CD4-positive, alpha-beta T cell treated with Interleukin-12 subunit alpha and Interleukin-12 subunit beta, for 1 hour (primary cell): ENCODE data around the gene LMBRD2.

Source experiments
- DNase-seq: peaks from one replicate; pipeline ENCODE4 v3.0.0-alpha.2; 2020

LMBRD2 gene

DNA sequence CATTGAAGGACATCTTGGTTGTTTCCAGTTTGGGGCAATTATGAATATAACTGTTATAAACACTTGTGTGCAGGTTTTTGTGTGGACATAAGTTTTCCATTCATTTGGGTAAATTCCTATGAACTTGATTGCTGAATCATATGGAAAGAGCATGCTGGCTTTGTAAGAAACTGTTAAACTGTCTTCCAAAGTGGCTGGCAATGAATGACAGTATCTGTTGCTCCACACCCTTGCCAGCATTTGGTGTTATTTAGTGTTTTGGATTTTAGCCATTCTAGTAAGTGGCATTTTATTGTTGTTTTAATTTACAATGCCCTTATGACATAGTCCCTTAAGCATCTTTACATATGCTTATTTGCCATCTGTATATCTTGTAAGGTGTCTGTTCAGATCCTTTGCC, 55.2 kb downstream of the LMBRD2 start:
- no peak for DNase-seq

DNA sequence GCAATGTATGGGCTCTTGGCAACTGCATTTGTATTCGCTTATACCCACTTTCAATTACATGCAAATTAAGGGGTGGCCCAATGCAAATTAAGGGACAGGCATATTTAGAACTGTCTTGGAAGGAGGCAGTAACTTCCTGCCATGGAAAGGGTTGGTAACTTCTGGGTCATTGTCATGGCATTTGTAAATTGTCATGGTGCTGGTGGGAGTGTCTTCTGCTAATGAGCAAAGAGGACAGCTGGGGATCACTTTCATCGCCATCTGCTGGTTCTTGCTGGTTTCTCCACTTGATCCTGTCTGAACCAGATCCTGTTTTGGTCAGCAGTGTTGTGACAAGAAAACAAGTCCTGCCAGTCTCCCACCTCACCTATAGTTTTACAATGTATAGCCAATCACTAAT, 61.7 kb downstream of the LMBRD2 start:
- peak; percentile 2 for DNase-seq

DNA sequence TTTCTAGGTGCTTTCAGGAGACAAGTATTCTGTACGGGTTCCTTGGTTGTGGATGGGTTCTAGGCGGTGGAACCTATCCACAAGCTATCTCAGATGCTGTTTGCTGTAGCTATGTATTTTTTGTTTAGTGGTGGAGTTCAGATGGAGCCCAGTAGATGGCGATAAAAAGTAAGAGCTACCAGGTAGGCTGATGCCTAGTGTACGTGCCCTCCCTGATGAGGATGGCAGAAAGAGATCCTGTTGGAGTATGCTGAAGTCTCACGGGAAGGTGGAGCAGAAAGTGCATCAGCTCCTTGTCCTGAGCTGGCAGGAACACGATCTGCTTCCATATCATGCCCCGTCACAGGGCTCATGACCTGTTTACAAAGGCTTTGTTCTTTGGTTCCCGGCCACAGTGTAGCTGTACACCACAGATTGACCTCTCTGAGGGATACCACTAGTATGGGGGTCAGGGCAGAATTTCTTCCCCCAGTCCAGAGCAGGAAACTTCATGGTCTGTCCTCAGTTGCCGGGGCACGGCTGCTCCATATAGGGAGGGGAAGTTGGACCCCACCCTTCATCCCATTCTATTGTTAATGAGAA, 72.4 kb downstream of the LMBRD2 start:
- peak; percentile 36 for DNase-seq

DNA sequence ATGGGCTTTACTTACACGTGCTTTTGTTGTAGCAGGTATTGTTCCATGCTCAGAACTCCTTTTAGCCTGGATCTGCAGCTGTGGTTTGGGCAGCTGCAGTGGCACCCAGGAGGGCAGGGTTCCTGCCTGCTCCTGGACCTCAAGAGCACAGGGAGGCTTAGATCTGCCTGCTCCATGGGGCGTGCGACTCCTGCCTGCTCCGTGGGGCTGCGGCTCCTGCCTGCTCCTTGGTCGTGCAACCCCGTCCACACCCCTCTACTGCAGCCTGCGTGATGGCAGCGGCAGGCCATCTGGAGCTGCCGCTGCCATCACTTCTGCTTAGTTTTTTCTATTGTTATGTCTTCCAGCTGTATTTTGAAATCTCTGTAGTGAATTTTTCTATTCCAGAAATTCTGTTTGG, 73.3 kb downstream of the LMBRD2 start:
- no peak for DNase-seq

DNA sequence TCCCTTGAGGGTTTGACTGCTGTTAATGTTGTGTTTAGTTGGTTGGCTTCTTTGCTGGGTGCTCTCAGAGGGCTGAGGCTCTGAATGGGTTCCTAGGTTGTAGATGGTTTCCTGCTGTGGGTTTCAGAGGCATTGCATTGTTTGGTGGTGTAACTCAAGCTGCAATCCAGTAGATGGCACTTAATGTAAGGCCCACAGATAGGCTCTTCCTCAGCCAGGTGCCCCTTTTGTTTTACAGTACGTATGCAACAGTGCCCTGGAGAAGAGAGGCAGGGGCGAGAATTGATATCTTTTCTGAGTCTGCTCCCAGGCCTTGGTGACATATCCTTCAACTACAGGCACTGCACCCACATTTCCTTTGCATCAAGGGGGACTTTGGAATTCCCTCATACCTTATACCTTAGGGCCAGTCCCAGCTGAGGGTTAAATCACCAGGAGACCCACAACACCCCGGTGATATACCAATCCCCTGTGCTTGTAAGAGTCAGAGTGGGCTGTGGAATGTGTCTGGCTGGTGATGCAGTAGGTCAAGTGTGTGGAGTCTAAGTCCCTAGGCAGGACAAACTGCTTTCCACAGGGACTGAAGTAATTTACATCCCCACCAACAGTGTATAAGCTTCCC, 78.0 kb downstream of the LMBRD2 start:
- DNase-seq, result no peak

DNA sequence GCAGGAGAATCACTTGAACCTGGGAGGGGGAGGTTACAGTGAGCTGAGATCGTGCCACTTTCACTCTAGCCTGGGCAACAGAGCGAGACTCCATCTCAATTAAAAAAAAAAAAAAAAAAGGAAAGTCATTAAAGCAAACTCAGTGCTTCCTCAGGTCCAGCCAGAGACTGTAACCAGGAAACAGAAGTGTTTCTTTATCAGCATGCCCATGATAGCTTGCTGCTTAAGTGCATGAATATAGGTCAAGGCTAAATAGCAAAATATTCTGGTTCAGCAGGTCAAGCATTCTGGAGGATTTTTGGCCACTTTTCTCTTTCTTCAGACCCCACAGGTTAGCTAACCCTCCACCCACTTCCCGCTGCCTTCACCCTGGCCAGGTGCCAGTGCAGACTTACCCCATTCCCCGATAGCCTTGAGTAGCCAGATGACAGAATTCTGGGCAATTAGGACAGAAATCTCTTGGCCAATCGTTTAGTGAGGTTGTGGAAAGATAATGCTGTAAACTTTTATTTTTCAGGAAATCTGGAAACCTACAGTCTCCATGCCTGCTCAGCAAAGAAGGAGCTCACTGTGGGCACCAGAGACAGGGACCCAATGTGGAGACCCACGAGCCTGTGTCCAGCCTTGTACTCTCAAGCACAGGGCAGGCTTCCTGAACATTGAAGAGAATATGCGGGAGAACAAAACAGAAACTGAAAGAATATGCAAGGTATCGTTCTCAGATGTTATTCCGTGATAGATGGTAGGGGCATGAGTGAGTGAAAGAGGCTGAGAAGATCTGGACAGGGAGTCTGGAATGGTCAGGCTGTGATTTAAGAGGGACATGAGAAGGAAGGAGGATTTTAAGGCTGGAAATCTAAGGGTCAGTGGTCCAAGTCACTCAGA, 80.8 kb downstream of the LMBRD2 start:
- DNase-seq, result no peak

DNA sequence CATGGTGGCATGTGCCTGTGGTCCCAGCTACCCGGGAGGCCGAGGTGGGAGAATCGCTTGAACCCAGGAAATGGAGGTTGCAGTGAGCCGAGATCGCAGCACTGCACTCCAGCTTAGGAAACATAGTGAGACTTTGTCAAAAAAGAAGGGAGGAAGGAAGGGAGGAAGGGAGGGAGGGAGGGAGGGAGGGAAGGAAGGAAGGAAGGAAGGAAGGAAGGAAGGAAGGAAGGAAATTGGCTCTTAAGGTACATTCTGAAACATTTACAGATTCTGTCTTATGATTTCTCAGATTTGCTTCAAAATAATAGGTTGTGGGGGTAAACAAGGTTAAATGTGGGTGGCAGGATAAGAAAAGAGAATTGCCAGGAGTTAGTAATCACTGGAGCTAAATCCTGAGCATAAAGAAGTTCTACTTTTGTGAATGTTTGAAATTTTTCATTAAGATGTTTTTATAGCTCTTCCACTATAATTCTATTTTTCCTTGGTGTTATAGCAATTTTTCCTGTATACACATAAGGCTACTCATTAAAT, 82.9 kb downstream of the LMBRD2 start:
- no peak for DNase-seq

DNA sequence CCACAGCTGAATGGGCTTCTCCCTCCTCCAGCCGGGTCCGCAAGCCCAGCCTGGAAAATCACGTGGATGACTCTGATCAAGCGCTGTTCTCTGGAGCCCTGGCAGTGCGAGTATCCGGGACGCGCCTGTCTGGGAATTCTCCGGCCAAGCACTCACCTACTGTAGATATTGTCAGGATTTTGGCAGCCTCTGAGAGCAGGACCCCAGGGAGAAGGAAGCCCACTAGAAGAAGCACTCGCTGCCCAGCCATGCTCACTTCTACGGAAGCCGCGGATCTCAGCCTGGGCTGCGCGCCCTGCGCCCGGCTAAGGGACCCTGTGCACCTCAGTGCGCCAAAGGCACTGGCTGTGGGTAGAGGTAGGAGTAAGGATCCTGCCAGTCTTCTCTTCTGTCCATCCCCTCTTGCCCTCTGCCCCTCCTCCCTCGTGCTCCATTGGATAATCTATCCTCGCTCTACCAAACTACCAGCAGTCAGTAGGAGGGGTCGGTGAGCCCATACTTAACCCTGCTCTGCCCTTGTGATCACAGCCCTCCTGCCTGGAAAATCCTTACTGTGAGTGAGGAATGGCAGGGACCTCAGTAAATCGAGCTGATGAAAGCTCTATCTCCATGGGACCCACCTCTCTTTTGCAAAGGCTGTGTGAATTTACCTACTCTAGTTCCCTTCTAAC, 85.0 kb downstream of the LMBRD2 start, which contains the start of gene UGT3A2:
UGT3A2 (minus strand) TSS at position 343 of the 671 bp plus-strand sequence; CDS start at position 250, 93 bp downstream.
- no peak for DNase-seq

DNA sequence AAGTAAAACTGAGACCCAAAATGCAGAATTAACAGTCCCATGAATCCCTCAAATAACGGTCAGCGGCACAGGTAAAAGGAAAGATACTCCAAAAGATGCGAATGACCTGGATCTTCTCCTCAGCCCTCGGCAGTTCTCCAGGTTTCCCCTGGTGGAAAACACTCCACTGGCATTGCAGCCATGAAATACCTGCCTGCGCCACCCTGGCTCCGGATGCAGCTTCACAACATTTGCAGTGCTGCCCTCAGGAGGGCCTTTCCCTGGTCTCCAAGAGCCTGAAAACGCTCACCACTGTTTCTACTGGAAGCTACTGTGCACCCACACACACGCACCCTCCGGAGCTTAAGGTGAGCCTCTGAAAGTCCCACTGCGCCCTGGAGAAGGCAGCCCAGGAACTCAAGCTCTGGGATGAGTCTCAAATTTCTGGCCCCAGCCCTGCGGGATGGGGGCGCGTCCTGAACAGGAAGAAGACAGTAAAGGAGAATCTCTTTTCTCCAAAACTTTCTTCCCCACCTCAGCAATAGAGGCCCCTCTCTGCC, 85.6 kb downstream of the LMBRD2 start:
- no peak for DNase-seq

DNA sequence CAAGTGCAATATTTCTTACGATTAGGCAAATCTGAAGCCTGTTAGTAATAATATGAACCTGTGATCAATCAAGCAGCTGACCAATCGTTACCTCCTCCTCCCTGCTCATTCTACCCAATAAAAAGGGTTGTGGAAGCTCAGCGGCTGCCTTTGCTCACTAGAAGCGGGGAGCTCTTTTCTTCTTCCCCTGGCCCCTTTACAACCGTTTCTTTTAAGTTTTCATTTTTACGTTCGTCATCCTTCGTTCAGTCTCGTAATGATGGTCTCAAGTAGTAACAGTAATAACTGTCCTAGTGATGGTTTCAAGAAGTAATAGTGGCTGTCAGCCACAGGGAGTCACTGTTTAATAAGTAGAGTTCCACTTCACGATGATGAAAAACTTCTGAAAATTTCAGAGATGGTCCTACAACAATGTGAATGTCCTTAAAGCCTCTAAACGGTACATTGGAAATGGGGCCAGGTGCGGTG, 91.2 kb downstream of the LMBRD2 start:
- no peak for DNase-seq

DNA sequence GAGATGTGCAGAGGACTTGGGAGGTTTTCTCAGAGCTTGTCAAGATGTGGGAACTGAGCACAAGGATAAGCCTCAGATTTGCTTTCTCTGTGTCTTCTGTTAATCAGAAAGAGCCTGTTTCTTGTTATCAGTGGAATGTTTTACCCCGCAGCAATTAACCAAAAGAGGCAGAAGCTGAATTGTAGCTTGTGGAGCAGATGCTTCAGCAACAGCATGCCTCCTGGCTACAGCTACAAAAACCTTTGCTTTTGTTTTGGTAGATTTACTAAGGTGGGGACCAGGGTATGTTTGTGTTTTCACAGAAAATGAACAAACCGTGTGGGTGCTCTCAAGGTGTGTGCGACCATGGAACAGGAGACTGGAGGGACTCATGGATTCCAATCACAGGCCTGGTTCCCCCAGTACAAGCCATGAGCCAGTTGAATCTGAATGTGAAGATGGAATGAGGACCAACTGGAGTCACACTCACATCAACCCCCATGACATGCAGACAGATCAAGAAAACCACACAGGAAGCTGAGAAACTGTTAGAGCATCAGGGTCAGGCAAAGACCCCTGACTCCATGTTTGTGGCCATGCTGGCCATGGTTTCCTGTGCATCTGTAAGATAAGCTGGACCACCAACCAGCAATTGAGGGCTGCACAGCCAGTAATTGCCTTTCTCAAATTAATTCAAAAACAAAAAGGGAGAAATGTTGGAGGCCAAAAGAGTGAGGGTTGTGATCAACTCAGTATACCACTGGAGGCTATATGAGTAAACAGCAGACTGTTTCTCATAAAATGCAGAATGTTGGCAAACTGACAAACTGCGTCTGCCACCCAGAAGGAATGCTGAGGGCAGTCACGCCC, 91.9 kb downstream of the LMBRD2 start:
- no peak for DNase-seq

DNA sequence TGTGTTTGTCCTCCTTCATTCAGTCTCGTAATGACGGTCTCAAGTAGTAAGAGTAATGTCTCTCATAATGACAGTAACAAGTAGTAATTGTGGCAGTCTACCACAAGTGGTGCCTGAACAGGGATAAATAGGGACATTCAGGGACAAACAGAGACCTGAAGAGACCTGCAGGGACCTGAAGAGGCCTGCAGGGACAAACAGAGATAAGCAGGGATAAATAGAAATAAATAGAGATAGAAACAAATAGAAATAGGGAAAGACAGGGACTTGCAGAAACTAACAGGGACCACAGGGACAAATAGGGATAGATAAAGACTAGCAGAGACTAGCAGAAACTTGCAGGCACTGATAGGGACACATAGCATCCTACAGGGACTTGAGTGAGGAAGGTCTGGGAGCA, 92.9 kb downstream of the LMBRD2 start:
- DNase-seq, result no peak

DNA sequence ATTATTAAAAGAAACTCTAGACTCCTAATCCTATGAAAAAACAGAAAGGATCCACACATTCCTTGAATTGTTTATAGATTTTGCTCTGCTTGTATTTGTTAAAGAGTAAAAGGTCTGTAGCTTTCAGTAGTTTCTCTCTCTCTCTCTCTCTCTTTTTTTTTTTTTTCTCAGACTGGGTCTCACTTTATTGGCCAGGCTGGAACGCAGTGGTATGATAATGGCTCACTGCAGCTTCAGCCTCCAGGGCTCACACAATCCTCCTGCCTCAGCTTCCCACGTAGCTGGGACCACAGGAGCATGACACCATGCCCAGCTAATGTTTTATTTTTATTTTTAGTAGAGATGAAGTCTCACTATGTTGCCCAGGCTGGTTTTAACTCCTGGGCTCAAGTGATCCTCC, 94.3 kb downstream of the LMBRD2 start:
- no peak for DNase-seq

DNA sequence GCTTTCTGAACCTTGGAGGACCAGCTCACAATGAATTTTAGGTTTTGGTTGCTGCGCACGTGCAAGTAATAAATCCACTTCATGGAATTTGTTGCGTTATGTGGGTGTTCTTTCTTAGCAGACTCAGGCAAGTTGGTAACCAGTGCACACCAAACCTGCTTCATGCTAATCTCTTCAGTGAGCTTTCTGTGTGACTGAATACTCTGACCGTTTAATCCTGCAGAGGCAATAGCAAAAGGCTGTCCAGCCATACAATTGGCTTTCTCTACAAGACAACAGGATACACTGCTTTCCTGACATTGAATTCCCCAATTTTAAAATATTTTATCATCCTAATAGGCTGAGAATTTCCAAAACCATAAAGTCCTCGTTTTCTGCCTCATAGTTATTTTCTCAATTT, 95.3 kb downstream of the LMBRD2 start:
- DNase-seq, result no peak

DNA sequence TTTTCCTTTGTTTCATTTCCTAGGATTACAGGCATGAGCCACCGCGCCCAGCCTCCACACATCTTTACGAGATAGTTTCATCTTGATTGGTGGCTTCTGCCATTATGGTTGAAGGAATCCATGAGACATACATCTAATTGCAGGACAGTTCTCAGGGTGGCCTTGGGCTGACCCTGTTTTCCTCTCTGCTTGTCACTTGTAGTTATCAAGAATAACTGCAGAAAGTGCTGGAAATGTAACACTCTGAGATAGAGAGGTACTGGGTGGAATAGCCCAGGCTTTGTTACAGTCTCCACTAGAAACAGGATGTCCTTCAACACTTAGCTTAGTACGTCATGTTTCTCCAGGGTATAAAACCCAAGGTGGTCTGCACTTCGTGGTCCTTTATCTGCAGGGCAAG, 95.7 kb downstream of the LMBRD2 start:
- DNase-seq, result no peak

DNA sequence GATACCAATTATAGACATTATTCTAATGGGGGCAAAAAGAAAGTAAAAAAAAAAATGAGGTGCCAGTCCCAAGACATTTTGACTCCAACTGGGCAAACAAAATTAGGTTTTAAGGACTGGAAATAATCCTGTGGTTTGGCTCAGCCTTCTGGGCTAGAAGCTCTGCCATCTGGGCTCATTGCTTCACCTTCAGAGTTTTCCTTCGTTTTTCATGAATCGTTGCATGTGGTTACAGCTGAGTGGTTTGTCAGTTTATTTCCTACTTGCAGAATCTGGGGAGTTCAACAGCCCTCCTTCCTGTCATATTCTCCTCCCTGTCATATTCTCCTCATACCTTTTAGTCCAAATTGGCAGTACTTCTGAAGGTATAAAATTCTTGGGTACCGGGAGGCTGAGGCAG, 97.0 kb downstream of the LMBRD2 start:
- DNase-seq, result no peak

DNA sequence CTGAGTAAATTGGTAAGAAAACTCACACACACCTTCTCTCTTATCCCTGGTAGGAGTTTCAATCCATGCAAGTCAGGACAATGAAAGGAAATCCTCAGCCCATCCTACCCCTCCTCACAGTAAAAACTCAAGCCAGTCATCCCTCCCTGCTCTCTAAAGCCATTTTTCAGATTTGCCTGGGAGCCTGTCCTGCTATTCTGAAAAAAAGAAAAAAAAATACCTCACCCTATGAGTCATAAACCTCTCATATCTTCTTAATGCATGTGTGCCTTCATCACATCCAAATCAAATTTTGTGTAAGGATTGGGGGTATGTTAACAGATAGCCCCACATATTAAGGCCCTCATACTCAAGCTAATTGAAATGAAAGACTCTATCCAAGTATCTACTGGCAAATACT, 99.1 kb downstream of the LMBRD2 start:
- no peak for DNase-seq

DNA sequence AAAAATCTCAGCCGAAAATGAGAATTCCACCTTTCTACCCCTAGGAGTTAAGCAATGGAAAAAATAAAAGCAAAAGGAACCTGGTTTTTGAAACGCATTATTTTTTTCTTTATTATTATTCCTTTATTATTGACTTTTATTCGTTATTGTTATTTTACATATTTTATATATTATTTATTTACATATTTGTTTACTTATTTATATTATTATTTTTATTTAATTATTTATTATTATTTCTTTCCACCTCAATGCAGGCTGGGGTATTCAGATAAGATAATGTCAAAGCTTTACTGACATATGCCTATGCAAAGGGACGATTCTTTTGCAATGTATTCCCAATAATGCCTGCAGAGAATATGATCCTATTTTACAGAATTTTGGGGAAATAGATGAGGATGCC, 101.7 kb downstream of the LMBRD2 start:
- DNase-seq, result no peak
